A673 (cell line): ENCODE results near the gene ARMS2. TPM values are rescaled to one million over a fixed set of nuclear protein-coding genes. Genes with fewer than 3 reads are reported as not detected.

Experiments used
- BruUV-seq: library from RNA; stranded (reverse); fragments of 400-500 nt; replicated peaks from 2 replicates; lab custom pipeline; 2021; lab: Mats Ljungman, UMichigan
- CTCF ChIA-PET: fragments of 300-600 bp; sonication (Branson Sonifier 250); formaldehyde crosslinking; loops from one replicate; lab custom pipeline; 2022; ENCODE audit warnings: antibody characterized with exemption; lab: Charles Lee
- POLR2A ChIA-PET: fragments of 300-600 bp; sonication (Branson Sonifier 250); formaldehyde crosslinking; loops from one replicate; lab custom pipeline; 2022; ENCODE audit warnings: antibody characterized with exemption; ENCODE audit not compliant: low non-redundant PET; lab: Charles Lee
- DNase-seq: peaks from one replicate; pipeline ENCODE4 v3.0.0-alpha.2; 2015; ENCODE audit warnings: low spot score
- H3K27ac ChIP-seq: fragments of 200-600 bp; sonication (generic); 2 replicates; pipeline ENCODE4 v1.5.1; 2016; ENCODE audit warnings: mixed run types, low read depth, mild to moderate bottlenecking, mixed read lengths, antibody characterized with exemption, low read length; ENCODE audit not compliant: poor library complexity, severe bottlenecking
- H3K27me3 ChIP-seq: fragments of 200-600 bp; sonication (generic); replicated peaks from 2 replicates; pipeline ENCODE4 v1.6.1; 2017; ENCODE audit warnings: mixed run types, low read depth, mild to moderate bottlenecking, mixed read lengths, antibody characterized with exemption, low read length; ENCODE audit not compliant: insufficient read depth, poor library complexity
- H3K36me3 ChIP-seq: fragments of 200-600 bp; sonication (generic); 2 replicates; pipeline ENCODE4 v1.6.1; 2016; ENCODE audit warnings: mixed run types, mild to moderate bottlenecking, mixed read lengths, antibody characterized with exemption, low read length; ENCODE audit not compliant: insufficient read depth, poor library complexity, severe bottlenecking
- H3K4me1 ChIP-seq: fragments of 200-600 bp; sonication (generic); 2 replicates; pipeline ENCODE4 v1.6.1; 2017; ENCODE audit warnings: mixed run types, mild to moderate bottlenecking, mixed read lengths, antibody characterized with exemption, low read length; ENCODE audit not compliant: insufficient read depth, poor library complexity, severe bottlenecking
- H3K4me3 ChIP-seq: fragments of 200-600 bp; sonication (generic); 2 replicates; pipeline ENCODE4 v1.5.1; 2016; ENCODE audit warnings: low read depth, mixed run types, mild to moderate bottlenecking, mixed read lengths, low read length; ENCODE audit not compliant: poor library complexity, severe bottlenecking
- H3K9me3 ChIP-seq: fragments of 200-600 bp; sonication (generic); 2 replicates; pipeline ENCODE4 v1.6.1; 2016; ENCODE audit warnings: mixed run types, low read depth, mild to moderate bottlenecking, mixed read lengths, antibody characterized with exemption, low read length; ENCODE audit not compliant: poor library complexity, severe bottlenecking
- CTCF ChIP-seq: fragments of 300-800, 200-600 bp; sonication (generic); conservative IDR thresholded peaks from 2 replicates; pipeline ENCODE4 v1.5.1; 2017; ENCODE audit warnings: low read depth, mild to moderate bottlenecking, antibody characterized with exemption, low read length, moderate library complexity, mixed read lengths
- EZH2 ChIP-seq: fragments of 200-600 bp; sonication (generic); IDR thresholded peaks from 2 replicates; pipeline ENCODE4 v1.6.1; 2017; ENCODE audit warnings: borderline replicate concordance, low read depth, mild to moderate bottlenecking, mixed read lengths, antibody characterized with exemption, low read length; ENCODE audit not compliant: poor library complexity, severe bottlenecking
- intact Hi-C: fragments of 100-400 bp; cut with micrococcal nuclease; formaldehyde crosslinking; loops from one replicate; pipeline ENCODE4 v1.10.0; 2022; ENCODE audit not compliant: unreplicated experiment
- total RNA-seq: library from RNA; stranded (reverse); gene quantifications from 2 replicates; pipeline ENCODE4 v1.2.3, GENCODE V29; 2021

The ARMS2 gene
- total RNA-seq, 1 experiment from 2014 or later: not detected

- Histone ChIP-seq H3K4me1 (no peaks in the 10 kb centered on the region), H3K9me3 (no peaks in the 10 kb centered on the region), H3K27ac (no peak overlapping the region), H3K4me3 (no peak overlapping the region), H3K36me3 (no peaks in the 10 kb centered on the region), H3K27me3 (no peaks in the 10 kb centered on the region)
- POLR2A ChIA-PET: no interaction called here
- BruUV-seq: no TSS peak
- CTCF ChIA-PET: no interaction called here
- no peak for DNase-seq
- no peak for TF ChIP-seq CTCF
- no peak for TF ChIP-seq EZH2
- intact Hi-C loops: no loop called here
Observed at GRCh38 chr10:122475100-122475499, 20.6 kb downstream of the ARMS2 start.

- no peak for DNase-seq
- no peaks in the 10 kb centered on the region for H3K27me3 ChIP-seq
- no peak overlapping the region for H3K4me3 ChIP-seq
- no peaks in the 10 kb centered on the region for H3K4me1 ChIP-seq
- TF ChIP-seq EZH2: no peak
- no peak for TF ChIP-seq CTCF
- no peak overlapping the region for H3K27ac ChIP-seq
- no peaks in the 10 kb centered on the region for H3K9me3 ChIP-seq
- intact Hi-C loops: no loop called here
- H3K36me3 ChIP-seq: no peaks in the 10 kb centered on the region
- BruUV-seq: no TSS peak
- CTCF ChIA-PET: no interaction called here
- POLR2A ChIA-PET: no interaction called here
Observed at GRCh38 chr10:122475591-122476332, 21.3 kb downstream of the ARMS2 start.

- intact Hi-C loops: no loop called here
- ChIA-PET POLR2A (no interaction called here), CTCF (no interaction called here)
- no peaks in the 10 kb centered on the region for H3K9me3 ChIP-seq
- no peak for DNase-seq
- H3K27ac ChIP-seq: no peak overlapping the region
- no peak overlapping the region for H3K4me3 ChIP-seq
- TF ChIP-seq CTCF (no peak), EZH2 (no peak)
- H3K27me3 ChIP-seq: no peaks in the 10 kb centered on the region
- H3K4me1 ChIP-seq: no peaks in the 10 kb centered on the region
- no peaks in the 10 kb centered on the region for H3K36me3 ChIP-seq
- BruUV-seq: no TSS peak
Observed at GRCh38 chr10:122476333-122476695, 21.9 kb downstream of the ARMS2 start.
